Epidermal melanocyte (primary cell): Measurements from ENCODE around the gene BTG3.

ENCODE experiments used
- DNase-seq: peaks from one replicate; pipeline ENCODE4 v3.0.0; 2011; ENCODE audit warnings: low spot score; ENCODE audit not compliant: insufficient read length

The BTG3 gene

DNA sequence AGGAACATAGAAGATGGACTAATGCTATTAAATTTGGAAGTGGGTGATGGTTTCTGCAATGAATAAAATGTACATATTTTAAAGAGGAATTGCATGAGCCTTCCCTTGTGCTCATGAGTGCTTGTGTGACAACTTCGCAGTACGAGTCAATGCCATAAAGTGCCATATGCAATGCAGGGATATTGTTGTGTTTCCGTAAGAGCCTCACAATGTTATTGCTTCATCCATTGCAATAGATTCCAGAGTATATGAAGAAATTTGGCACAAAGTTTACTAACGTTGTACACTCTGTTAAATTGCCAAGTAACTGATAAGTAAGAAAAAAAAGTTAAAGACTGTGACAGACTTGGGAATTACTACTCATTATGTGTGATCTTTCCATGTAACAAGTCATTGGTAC is 22.3 kb downstream of the BTG3 start:
- DNase-seq, result no peak

GRCh38 chr21:17585875-17586450 is 26.7 kb downstream of the BTG3 start:
- peak; percentile 22 for DNase-seq

DNA sequence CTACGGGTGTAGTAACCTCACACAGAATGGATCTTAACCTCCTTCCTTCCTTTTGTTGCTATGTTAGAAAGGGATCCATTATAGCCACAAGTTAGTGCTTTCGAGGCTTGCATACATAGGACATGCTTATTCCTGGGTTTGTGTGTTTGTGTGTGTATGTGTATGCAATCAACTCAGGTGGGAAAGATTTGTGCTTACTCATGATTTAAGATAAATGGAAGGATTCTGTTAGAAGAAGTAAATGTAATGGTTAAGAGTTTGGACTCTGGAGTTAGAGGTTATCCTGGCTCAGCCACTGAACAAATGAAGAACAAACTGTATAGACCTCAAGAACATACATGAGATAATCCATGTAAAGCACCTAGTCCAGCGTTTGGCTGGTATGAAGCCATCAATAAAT is 28.8 kb downstream of the BTG3 start:
- no peak for DNase-seq

DNA sequence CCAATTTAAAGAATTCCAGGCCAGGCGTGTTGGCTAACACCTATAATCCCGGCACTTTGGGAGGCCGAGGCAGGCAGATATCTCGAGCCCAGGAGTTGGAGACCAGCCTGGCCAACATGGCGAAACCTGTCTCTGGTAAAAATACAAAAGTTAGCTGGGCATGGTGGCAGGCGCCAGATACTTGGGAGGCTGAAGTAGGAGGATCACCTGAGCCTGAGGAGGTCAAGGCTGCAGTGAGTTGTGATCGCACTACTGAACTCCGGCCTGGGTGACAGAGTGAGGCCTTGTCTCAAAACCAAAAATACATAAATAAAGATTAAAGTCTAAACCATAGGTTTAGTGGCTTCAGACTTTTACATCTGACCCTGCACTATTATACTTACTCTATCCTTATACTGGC is 32.4 kb downstream of the BTG3 start:
- no peak for DNase-seq

DNA sequence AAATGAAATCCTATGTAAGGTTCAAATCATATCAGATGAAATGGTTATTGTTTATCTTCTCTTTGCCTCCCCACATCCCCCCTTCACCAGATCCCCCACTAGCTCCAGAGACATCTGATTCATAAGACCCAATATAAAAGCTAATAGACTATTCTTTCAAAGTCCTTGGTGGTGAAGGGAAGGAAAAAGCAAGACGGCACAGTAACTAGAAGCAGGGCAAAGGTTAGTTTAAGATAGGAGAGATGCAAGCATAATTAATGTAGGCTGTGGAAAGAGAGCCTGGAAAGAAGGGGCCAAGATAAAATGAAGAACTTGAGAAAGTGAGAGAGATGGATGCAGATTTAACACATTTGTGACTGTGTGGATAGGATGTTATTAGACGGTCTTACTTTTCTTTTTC is 33.8 kb downstream of the BTG3 start:
- DNase-seq, result no peak

- DNase-seq, result no peak
Observed at GRCh38 chr21:17578162-17578561, 34.5 kb downstream of the BTG3 start.

DNA sequence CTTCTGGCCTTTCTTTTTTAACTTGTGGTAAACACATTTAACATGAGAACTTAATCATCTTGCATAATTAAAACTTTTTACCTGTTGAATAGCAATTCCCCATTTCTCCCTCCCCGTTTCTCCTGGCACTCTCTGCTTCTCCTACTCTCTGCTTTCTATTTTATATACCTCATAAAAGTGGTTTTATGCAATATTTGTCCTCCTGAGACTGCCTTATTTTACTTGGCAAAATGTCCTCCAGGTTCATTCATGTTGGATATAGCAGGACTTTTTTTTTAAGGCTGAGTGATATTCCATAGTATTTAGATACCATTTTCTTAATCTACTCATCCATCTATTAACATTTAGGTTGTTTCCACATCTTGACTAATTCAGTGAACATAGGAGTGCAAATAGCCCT is 35.0 kb downstream of the BTG3 start:
- no peak for DNase-seq

GRCh38 chr21:17576080-17576835 is 36.4 kb downstream of the BTG3 start:
- no peak for DNase-seq

DNA sequence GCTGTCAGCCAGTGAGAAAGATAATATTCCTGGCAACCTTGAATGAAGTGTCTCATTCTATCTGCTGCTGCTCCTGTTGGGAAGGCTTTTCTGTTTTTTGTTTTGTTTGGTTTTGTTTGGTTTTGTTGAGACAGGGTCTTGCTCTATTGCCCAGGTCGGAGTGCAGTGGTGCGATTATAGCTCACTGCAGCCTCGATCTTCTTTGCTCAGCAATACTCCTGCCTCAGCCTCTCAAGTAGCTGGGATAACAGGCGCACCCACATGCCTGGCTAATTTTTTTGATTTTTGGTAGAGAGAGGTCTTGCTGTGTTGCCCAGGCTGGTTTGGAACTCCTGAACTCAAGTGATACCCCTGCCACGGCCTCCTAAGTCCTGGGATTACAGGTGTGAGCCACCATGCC is 37.6 kb downstream of the BTG3 start:
- DNase-seq, result no peak

DNA sequence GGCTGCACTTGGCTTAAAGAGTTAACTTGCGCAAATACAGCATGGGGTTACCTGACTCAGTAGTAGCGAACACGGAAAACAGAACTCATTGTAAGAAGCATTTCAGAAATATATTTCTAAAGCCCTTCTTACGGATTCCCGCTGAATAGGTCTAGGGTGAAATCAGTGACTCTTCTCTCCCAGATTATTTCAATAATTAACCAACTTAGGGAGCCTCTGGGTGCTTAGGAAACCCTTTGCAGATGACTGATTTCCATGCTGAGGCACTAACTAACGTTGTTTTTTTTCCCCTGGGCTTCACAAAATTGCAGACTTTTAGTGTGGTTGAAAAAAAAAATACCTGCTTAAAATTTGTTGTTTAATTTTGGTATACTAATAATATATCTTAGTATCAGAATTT is 40.3 kb downstream of the BTG3 start:
- DNase-seq, result no peak

GRCh38 chr21:17570786-17571185 is 41.9 kb downstream of the BTG3 start:
- DNase-seq, result no peak

GRCh38 chr21:17560377-17561025 is 52.2 kb downstream of the BTG3 start:
- DNase-seq, result no peak

- DNase-seq, result peak; percentile 38
Observed at GRCh38 chr21:17554679-17555465, 57.8 kb downstream of the BTG3 start.

GRCh38 chr21:17554120-17554519 is 58.6 kb downstream of the BTG3 start:
- DNase-seq, result no peak

DNA sequence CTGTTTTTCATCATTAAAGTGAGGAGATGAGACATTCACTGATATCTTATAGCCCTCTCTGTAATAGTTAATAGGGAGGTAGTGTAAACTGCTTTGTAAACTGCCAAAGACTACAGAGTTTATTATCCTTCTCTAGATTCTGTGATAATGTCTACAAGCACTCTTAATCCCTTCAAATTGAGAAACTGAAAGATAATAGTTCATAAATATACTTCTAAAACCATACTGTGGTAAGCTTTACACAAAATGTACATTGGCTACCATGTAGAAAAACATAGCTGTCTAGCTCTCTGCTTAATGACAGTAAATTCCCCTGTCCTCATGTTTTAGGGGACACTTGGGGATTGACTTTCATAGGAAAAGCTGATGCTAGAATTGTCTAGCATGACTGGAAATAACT is 60.3 kb downstream of the BTG3 start:
- DNase-seq, result no peak

DNA sequence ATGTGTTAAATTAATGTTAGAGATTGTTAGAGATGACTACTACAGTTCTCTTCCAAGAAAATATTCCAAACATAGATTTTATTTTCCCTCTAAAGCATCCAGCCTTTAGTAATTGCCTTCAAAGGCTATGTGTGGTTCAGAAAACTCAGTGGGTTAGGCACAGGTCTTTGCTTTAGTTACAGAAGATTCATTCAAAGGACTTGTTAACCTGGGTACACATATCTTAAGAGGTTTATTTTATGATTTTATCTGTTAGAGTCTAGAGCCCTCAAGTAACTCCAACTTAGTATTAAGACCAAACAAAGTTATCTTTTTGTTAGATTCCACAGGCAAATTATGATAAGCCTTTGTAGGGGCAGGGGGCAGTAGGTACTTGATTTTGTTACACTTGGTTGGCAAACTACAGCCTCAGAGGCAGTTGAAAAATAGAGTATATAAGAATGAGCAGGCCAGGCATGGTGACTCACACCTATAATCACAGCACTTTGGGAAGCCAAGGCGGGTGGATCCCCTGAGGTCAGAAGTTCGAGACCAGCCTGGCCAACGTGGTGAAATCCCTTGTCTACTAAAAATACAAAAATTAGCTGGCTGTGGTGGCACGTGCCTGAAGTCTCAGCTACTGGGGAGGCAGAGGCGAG is 61.9 kb downstream of the BTG3 start:
- DNase-seq, result no peak

DNA sequence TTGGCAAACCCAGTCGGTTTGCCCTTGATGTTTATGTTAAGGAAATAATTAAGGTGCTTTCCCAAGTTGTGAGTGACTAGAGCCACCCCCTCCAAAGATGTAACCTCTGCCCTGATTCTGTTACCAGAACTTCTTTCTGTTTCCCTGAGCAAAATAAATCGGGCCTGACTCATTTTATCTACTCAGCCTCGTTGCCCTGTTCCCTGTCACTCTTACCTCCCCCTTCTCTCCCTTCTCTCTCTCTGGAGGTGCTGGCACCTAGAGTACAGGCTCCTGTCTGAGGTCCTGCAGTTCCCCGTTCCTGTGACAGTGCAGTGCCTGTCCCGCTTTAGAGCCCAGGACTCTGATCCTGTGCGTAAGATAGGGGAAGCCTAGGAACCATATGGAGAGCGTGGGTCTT is 64.4 kb downstream of the BTG3 start:
- DNase-seq, result no peak

- no peak for DNase-seq
Observed at GRCh38 chr21:17545007-17545406, 67.7 kb downstream of the BTG3 start.
